ENCODE results near the gene SLC25A1.
"Not testable (repeated sequence)": the region's sequence is repeated elsewhere in the genome, so short reads cannot be mapped to it uniquely, and the experiment has no call there.

SLC25A1 gene

GRCh38 chr22:19204640-19205039 lies 26.1 kb upstream of the SLC25A1 start:
- no peak for DNase-seq

GRCh38 chr22:19203834-19204233 lies 25.3 kb upstream of the SLC25A1 start:
- DNase-seq: no peak

DNA sequence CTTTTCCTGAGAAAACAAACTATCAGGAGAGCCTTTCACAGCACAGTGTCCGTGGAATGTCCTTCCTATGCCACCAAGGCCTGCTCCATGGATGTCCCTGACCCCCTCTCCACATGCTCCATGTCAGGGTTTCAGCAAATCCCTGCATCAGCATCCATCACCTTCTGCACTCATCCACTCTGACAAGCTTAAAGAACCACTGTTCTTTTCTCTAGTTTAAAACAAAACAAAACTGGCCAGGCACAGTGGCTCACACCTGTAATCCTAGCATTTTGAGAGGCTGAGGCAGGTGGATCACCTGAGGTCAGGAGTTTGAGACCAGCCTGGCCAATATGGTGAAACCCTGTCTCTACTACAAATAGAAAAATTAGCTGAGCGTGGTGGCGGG lies 24.3 kb upstream of the SLC25A1 start:
- not testable (repeated sequence) for DNase-seq

GRCh38 chr22:19201869-19202798 lies 23.6 kb upstream of the SLC25A1 start:
- DNase-seq: no peak

DNA sequence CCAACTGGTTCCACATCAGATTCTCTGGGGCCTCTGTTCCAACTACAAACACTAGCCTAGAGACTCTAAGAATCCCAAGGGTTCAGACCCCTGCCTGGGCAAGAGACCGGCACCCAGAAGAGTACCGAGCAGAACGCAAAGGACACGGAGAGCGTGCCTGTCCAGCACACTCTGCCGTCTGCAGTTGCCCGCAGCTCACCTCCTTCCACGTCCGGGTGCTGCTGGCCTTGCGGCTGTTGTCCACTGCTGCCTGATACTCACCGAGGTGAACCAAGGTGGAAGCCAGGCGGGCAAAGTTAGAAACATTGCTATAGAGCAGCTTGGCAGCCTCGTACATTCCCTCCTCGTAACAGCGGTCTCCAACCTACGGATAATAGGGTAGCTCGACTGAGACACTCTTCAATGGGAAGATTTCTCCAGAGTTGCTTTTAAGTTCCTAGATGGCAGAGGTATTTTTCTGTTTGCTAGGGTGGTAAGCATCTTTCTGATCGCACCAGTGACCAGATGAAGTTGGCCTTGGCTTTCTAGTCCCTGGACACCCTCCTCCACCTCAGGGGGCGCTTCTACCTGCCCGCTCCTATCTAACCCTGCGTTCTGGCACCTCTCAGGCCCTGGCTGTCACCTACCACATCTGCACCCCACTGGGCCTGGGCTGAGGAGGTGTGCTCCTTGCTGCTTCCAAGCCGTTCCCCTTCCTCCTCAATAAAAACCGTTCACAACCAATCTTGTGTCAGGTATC lies 22.8 kb upstream of the SLC25A1 start:
- no peak for DNase-seq

DNA sequence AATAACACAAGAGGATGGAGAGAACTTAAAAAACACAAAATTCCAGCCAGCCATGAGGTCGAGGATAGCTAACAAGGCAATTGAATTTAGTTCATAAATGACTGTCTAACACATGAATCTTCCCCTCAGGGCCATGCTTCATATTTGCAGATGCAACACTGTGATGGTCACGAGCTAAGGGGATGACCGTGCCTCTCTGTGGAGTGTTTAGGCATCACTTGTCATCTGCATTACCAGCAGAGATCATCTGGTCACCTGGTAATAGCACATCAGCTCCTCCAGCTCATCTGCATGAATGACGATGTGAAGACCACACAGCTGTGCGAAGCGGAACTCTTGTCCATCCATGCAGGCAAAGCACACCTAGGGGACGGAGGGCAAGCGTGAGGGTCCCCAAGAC lies 20.9 kb upstream of the SLC25A1 start:
- DNase-seq: no peak

DNA sequence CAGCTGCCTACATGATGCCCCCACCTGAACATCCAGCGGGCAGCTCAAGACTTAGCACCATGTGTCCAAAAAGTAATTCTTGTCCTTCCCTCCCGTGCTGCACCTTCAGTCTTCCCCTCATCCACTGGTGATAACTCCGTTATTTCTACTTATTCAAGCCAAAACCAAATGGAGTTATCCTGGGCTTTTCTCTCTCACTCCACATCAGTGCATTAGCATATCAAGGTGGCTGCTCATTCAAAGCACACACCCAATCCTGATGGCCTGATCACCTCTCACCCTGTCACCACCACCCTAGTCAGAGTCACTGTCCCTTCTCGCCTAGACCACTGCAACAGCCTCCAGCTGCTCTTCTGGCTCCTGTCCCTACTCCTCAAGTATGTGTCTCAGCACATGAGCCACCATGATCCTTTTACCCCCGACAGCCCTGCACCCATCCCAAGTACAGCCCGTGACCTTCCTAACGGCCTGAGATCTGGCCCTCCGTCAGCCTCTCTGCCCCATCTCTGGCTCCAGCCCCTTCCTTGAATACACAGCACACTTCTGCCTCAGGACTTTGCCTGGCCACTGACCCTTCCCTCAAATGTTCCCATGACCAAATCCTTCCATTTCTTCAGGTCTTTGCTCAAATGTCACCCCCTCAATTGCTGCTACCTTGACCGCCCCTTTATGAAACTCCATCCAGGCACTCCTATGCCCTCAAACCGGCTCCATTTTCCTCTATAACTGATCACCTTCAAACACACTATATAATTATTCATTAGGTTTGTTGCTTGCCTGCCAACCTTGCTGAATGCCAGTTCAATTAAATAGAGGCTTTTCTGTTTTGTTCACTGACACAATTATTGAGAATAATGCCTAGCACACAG lies 19.7 kb upstream of the SLC25A1 start:
- no peak for DNase-seq

DNA sequence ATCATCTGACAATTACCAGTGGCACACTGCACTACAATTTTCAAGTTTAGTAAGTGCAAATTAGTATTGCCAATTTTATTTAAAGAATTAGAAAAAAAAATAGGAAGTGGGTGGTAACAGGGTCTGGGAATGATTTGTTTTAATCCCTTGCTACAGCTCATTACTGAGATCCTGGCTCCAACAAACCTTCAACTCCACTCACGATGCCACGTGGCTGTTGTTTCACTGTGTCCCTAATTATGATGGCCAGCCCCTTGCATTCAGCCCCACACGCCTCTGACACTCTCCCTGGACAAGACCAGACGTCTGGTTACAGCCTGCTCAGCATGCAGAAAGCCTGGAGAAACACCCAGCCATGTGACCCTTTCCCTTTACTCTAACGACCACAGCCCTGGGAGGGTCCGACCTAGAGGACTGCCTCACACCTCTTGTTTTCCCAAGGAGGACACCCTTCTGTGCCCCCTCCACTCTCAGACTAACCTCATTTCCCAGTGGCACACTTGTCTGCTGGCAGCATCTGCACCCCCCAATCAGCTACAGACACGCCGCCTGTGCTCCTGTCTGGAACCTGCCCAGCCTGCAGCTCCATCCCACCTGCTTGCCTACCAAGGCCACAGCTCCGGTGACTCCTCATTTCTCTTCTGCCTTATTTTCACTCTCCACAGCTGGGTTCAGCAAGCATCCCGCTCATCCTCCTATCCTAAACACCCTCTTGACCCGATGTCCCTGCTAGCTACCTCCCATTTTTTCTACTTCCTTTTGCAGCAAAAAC lies 18.5 kb upstream of the SLC25A1 start:
- no peak for DNase-seq

DNA sequence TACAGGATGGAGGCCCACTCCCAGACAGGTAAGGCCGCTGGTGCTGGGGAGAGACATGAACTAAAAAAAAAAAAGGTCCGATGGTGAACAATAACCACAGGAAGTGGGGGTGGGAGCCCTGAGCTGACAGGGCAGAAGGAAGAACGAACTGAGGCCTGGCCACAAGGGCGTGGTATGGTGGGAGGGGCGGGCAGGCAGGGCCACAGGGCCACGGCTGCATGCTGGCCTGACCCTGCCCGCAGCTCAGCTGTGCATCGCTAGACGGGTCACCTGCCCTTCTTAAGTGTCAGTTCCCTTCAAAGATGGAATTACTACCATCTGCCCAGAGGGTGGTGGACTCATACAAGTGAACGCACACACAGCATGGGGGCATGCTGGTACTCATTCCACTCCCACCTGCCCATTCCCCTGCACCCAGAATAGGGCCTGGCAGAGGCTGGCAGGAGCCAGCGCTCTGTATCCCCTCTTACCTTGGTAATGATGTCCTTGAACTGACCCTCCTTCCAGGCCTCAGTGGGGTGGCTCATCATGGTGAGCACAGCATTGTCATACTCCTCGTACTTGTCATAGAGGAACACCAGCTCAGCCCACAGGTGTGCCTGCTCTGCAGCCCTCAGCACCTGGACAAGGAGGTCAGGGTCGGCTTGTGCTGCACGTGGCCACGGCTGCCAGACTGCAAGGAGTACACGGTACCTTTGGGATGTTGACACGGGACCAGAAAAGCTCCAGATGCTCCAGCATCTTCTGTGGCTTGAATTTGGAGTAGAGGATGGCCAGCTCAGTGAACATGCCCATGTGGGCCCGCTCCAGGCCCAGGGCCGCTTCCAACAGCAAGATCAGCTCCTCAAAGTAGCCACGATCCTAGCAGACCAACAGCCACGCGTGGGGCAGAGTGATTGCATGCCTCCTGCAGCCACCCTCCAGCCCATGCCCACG lies 17.5 kb upstream of the SLC25A1 start:
- no peak for DNase-seq

DNA sequence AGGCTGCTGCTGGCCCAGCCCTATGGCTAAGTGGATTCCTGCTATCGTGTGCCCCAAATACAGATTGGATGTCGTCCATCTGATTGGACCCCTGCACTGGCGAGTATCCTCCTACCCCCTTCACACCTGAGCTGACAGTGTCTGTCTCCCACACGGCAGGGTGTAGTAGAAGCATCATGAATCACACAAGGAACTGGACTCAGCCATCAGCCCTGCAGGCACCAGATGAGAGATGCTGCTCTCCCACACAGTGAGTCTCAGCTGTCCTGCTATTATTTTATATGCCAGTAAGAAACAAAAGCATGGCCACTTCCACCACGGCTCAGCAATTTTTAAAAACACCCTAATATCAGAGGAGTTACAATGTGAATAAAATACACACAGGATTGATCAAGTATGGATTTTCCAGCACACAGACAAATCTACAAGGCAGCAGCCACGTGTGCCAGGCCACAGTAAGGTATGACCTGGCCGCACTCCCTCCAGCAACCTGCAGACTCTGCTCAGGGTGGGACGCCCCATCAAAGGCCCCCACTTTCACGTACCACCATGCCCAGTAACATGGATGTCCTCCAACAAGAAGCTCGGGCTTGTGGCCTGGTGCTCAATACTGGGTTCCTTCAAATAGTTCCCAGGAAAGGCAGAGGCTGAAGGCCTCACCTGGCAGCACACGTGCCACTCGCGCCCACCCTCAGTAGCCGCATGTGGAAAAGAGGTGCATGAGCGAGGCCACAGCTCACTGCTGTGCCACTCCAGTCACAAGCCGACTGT lies 16.4 kb upstream of the SLC25A1 start:
- DNase-seq: no peak

DNA sequence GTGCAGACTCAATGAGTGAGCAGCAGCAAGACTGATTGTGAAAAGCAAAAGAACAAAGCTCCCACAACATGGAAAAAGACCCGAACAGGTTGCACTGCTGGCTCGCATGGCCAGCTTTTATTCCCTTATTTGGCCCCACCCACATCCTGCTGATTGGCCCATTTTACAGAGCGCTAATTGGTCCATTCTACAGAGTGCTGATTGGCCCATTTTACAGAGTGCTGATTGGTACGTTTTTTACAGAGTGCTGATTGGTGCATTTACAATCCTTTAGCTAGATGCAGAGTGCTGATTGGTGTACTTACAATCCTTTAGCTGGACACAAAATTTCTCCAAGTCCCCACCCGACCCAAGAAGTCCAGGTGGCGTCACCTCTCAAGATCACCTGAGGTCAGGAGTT lies 15.3 kb upstream of the SLC25A1 start:
- no peak for DNase-seq

DNA sequence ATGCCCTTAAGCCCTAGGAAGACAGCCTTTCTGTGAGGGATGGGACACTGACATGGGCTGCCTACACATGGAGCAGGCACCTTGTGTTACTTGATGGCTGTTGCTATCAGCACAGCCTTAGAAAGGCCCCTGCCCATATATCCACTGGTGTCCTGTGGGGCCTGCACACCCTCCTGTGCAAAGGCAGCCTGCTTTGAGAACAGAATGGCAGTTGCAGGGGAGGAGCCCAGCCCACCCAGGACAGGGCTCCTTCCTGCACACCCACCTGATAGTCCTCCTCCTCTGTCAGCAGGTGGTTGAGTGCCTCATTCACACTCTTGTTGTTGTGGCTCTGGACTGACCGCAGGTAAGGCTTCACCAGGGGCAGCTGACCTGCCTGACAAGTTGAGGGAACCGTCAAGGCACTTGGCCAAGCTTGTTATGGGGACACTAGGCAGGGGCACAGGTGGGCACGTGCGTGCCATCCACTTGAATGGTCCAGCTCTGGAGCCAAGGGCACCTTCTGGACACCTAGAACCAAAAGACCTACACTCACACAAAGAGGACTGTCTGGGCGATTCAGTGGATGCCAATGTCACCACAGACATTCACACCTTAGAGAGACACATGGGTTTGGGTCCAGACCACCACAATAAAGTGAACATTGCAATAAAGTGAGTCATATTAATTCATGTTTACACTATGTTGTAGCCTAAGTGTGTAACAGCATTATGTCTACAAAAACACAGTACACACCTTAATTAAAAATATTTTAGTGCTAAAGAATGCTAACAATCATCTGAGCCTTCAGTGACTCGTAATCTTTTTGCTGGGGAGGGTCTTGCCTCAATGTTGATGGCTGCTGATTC lies 9.4 kb upstream of the SLC25A1 start:
- DNase-seq: no peak

- DNase-seq: no peak
Observed at GRCh38 chr22:19184276-19184997, 5.9 kb upstream of the SLC25A1 start.

DNA sequence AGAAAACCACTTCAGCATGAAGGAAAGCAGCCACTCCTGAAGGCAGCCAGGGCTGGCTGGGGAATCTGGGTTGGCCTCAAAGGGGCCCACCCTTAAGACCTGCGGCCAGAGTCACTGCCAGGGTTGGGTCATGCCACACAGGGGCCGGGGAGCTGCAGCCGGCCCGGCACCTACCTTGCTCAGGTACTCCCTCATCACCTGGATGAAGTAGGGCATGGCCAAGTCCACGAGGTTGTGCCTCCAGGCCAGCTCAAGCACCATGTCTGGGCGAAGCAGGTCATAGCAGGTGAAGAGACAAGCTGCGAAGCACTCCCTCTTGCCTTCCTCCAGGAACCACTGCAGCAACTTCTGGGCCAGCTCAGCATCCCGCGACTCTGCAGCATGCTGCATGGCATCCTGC lies 4.7 kb upstream of the SLC25A1 start:
- no peak for DNase-seq

DNA sequence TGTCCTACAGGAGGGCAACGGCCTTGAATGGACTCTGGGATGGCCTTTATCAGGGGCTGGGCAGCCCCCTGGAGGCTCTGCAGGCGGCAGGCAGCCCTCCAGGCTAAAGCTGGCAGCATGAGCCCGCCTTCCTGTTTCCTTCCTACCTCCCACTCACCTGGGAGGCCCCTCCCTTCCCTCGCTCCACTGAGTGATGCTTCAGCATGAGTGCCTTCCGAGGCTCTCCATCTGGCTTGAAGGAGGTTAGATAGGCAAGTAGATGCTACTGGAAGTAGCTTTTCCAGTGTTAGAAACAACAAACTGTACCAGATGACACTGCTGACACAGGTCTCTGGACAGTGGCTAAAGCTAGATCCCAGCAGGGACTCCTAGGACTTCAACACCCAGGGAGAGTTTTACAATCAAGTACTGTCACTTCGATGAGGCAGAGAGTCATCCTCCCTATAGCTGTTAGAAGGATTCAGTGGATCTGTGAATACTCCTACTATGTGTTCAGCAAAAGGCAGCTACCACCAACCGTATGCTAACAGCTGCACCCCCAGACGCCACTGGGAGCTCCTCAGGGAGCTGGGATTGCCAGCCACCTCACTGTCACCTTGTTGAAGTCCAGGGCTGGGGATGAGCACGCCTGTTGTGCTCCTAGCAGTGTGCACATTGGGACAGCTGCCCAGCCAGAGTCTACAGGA lies 4.1 kb upstream of the SLC25A1 start:
- no peak for DNase-seq

DNA sequence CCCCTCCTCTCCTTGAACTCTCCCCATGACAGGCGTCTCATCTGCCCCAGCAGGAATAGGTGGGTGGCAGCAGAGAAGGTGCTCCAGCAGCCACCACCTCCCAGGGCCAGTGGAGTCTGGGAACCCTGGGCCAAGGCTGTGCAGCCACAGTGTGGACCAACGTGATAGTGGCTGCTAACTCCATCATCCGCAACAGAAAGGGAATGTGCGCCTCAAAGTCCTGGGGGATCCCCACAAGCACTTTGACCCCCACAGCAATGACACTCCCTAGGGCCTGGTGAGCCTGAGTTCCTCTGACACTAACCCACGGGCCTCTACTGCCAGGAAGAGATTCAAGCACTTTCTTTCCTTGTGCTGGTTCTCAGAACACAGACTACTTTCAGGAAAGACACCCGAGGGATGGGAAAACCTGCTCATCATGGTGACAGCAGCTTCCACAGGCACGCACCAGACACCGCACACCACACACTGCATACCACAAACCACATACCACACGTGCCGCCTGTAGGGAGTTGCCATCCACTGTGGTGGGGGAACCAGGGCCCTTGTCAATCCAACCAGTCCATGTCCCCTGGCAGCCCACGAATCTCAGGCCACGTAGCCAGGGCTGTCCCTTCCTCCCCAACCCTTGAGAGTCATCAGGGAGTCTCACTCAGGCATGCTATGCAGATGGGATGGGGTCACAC lies 3.4 kb upstream of the SLC25A1 start:
- DNase-seq: no peak

DNA sequence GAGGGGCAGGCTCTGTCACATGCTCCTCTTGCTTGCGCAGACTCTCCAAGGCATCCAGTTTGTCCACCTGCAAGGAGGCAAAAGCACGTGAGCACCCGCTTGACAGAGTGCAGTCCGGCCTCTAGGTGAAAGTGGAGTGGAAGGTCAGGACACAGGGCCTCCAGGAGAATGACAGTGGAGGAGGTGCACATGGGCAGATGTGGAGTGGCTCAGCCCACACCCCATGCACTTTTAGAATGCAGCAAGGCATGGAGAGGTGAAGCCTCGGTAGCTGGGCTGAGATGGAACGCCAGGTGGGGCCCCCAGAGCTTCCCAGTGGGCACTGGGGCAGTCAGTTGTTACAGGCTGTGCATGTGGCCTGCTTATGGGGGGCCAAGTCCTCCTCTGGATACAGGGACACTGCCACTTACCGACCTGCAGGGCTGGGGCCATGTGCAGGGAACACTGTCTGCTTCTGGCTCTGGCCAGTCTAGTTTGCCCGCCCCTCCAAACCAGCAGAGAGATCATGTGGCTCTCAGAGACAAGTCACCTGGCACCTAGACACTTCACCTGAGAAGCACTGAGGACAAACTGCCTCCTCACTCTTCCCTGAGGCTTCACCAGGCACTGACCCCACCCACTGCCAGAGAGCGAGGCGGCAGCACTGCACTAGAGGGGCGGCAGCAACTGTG lies 2.3 kb upstream of the SLC25A1 start:
- DNase-seq: no peak
